ENCODE data around the gene RAX2.
"Not testable (repeated sequence)": the region's sequence is repeated elsewhere in the genome, so short reads cannot be mapped to it uniquely, and the experiment has no call there.

The RAX2 gene

DNA sequence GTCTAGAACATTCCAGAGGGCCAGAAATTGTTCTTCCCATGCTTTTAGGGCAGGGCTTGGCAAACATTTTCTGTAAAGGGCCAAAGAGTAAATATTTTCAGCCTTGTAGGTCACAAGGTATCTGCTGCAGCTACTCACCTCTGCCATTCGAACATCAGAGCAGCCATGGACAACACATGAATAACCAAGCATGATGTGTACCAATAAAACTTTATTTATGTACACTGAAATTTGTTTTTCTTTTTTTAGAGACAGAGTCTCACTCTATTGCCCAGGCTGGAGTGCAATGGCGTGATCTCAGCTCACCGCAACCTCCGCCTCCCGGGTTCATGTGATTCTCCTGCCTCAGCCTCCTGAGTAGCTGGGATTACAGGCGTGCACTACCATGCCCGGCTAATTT is 14.3 kb downstream of the RAX2 start:
- DNase-seq = not testable (repeated sequence)

DNA sequence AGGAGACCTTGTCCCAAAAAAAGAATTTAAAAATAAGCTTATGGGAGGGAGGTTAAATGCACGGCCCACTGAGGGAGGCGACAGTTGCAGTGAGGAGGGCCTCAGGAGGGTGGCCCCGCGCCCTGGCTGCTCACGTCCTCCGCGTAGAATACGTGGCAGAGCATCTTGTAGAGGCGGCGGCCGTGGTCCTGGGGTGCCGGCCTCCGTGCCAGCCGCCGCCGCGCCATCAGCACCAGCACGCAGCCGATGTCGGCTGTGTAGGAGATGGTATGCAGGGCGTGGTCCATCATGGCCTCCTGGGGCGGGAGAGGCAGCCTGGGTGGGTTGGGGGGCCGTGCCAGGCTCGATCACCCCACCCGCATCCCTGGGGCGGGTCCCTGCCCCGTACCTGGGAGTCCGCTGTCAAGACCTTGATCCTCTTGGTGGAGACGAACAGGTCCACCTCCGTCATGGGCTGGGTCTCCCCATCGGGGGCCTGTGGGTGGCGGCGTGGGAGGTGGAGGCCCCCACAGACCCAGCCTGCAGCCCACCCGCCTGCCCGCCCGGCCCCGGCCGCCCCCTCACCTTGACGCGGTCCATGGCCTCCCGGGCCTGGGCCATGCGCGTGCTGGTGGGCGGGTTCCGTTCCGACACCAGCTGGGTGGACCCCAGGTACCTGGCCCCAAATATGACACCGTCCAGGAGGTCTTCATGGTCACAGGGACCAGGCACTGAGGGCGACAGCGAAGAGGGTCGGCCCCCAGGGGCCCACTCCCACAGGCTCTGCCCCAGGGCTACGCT is 18.2 kb downstream of the RAX2 start:
- no peak for DNase-seq

DNA sequence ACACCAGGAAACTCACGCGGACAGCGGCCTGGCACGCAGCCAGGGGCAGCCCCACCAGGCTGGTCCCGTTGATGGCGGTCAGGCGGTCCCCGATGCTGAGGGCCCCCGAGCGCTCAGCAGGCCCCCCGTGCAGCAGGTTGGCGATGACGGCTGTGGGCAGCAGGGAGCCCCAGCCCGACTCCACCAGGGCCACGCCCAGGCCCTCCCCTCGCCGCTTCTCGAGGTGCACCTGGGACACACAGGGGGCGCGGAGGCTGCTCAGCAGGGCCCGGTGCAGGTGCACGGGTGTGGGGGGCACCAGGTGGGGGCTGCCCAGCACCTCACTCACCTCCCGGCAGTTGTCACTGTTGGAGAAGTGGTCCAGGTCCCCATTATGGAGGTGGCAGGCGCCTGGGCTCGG is 19.5 kb downstream of the RAX2 start:
- no peak for DNase-seq

DNA sequence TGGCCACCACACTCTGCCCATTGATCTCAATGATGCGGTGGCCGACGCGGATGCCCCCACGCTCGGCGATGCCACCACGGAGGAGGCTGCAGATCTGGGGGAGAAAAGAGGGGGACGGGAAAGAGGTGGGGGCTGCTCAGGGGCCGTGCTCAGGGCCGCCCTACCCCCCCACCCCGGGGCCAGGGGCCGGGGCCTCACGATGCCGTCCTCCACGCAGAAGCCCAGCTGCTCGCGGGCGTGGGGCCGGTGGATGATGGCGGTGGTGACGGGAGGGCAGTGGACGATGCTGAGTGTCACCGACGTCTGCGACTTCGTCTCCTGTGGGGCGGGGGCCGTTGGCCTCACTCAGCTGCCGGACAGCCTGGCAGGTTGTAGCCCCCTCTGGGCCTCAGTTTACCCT is 20.8 kb downstream of the RAX2 start:
- DNase-seq = no peak

DNA sequence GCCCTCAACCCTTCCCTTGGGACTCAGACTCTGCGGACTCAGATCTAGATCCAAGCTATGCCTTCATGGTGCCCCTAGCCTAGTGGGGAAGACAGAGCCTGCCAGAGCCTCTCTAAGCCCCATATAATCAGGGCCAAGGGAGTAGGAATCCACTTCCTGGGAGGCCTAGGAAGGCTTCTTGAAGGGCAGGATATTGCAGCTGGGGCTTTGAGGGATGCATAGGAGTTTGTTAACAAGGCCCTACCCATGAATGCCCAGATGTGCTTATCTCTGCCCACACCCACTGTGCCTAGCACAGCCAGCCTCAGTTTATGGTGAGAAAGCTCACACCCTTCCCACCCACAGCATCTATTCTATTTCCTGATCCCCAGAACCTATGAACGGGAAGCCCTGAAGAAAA is 21.8 kb downstream of the RAX2 start:
- DNase-seq = no peak

DNA sequence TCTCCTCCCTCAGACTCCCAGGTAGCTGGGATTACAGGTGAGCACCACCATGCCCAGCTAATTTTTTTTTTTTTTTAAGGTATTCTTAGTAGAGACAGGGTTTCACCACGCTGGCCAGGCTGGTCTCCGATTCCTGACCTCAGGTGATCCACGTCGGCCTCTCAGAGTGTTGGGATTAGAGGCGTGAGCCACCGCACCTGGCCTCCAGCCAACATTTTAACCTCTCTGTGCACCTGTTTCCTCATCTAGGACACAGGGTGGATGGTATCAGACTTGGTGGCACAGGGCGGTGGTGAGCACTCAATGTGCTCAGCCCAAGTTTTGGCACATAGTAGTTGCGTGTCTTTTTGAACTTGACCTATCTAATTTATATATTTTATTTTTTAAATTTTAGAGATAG is 23.1 kb downstream of the RAX2 start:
- DNase-seq = no peak

DNA sequence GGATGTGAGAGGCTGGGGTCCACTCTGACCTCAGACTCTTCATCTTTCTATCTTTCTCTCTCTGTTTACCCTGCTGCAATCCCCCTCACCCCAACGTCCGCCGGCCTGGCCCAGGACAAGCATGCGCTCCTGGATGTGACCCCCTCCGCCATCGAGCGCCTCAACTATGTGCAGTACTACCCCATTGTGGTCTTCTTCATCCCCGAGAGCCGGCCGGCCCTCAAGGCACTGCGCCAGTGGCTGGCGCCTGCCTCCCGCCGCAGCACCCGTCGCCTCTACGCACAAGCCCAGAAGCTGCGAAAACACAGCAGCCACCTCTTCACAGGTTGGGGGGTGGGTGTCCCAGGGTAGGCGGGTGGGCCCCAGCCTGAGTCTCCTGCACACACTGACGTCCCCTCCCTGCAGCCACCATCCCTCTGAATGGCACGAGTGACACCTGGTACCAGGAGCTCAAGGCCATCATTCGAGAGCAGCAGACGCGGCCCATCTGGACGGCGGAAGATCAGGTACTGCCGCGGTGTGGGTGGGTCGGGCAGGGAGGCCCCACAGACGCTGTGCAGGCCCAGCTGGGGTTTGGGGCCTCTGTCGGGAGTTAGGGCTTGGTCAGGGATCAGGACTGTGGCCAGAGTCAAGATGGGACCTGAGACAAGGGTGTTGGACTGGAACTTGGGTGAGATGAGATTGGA is 25.5 kb downstream of the RAX2 start:
- no peak for DNase-seq

DNA sequence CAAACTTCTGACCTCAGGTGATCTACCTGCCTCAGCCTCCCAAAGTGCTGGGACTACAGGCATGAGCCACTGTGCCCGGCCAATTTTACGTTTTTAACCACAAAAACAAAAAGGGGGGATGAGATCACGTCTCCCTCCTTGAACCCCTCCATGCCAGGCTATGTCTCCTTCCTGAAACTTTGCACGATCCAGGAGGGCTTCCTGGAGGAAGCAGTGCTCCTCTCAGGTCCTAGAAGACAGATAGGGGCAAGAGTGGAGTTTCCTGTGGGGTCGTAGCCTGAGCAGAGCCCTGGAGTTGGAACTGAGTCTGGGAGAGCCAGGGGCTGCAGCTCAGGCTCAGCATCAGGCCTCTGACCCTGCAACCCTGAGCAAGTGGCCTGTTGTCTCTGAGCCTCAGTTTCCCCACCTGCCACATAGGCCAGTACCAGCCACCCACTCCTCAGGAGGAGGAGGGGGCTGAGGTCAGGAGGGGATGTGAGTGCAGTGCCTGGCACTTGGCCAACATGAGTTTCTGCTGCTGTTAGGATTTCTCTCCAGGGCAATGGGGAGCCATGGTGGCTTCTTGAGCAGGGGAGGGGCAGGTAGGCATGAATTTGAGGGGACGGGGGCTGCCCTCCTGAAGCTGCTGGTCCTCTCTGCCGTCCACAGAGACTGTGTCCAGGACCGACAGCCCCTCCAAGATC is 26.5 kb downstream of the RAX2 start:
- no peak for DNase-seq

DNA sequence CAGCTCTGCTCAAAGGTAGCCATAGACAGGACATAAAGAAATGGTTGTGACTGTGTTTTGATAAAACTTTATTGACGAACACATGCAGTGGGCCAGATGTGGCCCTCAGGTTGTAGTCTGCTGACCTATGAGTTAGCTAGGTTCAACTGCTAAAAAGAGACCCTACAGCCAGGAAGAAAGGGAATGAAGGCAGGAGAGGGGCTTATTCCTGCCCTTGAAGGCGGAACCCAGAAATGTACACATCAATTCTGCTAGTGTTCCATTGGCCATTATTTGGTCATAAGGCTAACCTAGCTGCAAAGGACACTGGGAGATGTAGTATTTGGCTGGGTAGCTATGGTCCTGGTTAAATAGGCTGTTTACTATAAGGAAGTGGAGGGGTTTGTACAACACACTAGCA is 28.5 kb downstream of the RAX2 start:
- DNase-seq = no peak

DNA sequence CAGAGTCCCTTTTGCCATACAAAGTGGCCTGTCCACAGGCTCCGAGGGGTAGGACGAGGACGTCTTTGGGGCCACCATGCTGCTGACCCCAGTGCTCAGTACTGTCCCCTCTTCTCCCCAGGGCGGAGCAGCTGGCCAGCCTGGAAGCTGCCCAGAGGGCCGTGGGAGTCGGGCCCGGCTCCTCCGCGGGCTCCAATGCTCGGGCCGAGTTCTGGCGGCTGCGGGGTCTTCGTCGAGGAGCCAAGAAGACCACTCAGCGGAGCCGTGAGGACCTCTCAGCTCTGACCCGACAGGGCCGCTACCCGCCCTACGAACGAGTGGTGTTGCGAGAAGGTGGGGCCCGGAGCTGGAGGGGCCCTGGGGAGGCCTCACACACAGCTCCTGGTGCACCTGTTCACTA is 31.6 kb downstream of the RAX2 start:
- DNase-seq = no peak

DNA sequence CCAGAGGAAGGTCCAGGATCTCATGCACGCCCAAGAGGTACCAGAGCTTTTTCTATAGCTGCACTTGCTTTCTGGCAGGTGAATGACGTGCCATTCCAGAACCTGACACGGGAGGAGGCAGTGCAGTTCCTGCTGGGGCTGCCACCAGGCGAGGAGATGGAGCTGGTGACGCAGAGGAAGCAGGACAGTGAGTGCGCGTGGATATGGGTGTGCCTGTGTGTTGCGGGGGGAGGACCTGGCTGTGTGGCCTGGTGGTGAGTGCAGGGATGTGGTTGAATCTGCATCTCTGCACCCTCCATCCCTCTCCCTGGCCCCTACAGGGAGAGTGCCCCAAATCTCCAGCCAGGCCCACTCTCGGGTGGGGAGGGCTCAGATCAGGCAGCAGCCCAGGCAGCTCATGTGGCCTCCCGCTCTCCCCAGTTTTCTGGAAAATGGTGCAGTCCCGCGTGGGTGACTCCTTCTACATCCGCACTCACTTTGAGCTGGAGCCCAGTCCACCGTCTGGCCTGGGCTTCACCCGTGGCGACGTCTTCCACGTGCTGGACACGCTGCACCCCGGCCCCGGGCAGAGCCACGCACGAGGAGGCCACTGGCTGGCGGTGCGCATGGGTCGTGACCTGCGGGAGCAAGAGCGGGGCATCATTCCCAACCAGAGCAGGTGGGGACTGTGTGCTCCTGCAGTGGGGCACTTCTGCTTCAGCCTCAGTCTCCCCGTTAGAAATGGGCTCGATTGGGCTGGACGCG is 33.4 kb downstream of the RAX2 start:
- no peak for DNase-seq

DNA sequence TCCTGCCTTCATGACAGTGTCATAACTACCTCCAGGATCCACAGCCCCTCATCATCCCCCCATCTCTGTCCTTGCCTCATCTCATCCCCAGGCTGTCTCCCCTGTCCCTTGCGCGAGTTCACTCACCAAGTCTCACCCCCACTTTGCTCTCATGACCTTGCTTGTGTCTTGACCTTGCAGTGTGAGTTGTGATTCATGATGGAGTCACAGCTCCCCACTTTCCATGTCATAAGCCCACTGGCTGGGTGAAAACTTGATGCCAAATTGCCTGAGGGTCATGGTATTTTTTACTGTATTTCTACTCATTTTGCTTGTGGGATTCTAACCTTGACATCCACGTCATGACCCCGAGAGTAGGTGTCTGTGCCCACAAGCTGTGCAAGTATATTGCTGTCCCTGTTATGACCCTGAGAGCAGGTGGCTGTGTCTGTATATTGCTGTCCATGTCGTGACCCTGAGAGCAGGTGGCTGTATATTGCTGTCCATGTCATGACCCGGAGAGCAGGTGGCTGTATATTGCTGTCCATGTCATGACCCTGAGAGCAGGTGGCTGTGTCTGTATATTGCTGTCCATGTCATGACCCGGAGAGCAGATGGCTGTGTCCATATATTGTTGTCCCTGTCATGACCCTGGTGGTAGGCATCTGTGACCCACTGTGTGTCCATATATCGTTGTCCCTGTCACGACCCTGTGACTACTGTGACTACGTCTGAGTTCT is 34.4 kb downstream of the RAX2 start:
- DNase-seq = no peak

DNA sequence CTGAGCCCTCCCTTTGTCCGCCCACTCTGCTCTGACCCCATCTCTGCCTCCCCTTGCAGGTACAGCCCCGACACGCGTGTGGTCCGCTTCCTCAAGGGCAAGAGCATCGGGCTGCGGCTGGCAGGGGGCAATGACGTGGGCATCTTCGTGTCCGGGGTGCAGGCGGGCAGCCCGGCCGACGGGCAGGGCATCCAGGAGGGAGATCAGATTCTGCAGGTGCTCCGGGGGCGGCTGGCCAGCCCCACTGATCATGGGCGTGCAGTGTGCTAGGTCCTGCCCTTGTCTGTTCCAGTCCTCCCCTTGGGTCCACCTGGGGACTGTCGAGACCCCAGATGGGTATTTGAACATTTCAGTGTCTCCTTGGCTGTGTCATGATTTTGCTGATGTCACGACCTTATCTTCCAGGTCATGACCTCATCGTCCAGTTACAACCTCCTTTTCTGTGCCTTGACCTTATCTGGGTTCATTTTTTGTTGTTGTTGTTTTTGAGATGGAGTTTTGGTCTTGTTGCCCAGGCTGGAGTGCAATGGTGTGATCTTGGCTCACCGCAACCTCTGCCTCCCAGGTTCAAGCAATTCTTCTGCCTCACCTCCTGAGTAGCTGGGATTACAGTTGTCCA is 35.8 kb downstream of the RAX2 start:
- DNase-seq = no peak

DNA sequence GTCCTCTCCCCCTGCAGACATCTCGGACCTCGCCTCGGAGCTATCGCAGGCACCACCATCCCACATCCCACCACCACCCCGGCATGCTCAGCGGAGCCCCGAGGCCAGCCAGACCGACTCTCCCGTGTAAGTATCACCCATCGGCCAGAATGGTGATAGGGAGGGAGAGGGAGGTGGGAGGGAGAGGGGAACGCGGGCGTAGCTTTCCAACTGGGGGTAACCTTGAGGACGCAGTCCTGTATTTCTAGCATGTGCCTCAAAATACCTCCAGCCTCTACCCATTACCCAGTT is 37.8 kb downstream of the RAX2 start:
- no peak for DNase-seq

DNA sequence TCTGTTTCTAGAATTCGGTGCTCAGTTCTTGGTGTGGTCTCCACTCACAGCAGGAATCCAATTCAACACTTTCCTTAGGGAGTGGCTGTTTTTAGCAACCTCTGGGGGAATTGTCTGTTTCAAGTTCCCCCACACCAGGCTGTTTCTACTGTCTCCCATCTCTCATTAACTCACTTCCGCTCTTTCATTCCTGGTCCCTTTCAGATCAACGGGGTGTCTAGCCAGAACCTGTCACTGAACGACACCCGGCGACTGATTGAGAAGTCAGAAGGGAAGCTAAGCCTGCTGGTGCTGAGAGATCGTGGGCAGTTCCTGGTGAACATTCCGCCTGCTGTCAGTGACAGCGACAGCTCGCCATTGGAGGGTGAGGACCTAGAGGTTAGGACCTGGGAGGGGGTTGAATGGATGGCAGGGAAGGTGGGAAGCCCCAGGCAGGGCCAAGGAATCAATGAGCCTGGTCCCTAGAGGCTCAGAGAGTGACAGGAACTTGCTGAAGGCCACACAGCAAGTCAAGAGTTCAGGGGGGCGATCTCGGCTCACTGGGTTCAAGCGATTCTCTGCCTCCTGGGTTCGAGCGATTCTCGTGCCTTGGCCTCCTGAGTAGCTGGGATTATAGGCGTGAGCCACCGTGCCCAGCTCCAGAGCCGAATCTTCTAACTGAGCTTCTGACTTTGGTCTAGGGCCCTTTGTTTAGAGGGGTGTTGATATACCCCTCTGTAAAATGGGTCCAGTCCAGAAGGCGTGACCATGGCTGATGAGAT is 38.3 kb downstream of the RAX2 start:
- DNase-seq = no peak

DNA sequence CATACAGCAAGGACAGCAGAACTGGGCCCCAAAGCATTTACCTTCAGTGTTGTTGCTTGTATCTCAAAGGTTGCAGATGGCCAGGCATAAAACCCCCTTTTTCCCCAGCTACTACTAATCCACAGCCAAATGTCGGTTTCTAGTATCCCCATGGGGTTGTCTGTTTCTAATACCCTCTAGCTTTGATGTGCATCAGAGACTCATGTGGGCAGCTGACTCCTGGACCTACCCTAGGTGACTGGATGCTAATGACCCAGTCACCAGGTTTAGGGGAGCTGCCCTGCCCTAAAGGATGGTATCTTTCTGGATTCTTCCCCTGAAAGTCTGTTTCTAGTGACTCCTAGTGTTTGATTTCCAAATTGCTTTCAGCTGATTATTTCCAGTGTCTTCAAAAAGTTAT is 39.9 kb downstream of the RAX2 start:
- DNase-seq = no peak

DNA sequence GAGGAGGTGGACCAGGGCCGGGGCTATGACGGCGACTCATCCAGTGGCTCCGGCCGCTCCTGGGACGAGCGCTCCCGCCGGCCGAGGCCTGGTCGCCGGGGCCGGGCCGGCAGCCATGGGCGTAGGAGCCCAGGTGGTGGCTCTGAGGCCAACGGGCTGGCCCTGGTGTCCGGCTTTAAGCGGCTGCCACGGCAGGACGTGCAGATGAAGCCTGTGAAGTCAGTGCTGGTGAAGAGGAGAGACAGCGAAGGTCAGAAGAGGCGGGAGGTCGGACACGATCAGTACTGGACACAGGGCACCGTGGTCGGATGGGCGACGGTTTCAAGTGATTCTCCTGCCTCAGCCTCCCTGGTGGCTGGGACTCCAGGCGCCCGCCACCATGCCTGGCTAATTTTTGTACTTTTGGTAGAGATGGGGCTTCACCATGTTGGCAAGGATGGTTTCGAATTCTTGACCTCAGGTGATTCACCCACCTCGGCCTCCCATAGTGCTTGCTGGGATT is 41.5 kb downstream of the RAX2 start:
- no peak for DNase-seq

DNA sequence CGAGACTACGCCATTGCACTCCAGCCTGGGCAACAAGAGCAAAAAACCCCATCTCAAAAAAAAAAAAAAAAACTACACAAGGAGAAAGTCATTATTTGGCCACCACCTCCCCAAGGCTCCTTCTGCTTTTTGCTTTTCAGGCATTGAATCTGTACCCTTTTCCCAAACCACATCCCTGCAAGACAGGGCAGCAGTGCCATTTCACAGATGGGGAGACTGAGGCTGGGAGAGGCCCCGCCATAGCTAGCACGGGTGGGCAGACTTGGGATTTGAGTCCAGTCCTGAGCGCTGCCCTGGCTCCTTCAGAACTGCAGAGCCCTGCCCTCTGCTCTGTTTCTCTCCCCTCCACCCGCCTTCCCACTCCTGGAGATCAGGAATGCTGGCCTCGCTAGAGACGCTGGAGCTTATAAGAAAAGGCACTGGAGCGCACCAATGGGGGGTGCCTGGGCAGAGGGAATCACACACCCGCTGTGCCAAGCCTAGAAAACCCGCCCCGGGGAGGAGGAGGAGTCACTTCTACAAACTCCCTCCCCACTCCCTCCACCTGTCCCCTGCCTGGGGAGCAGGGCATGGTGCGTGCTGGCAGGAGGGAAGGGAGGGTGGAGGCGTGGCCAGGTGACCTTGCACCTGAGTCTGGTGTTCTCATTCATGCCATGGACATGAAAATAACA is 46.3 kb downstream of the RAX2 start:
- DNase-seq = peak; percentile 78

DNA sequence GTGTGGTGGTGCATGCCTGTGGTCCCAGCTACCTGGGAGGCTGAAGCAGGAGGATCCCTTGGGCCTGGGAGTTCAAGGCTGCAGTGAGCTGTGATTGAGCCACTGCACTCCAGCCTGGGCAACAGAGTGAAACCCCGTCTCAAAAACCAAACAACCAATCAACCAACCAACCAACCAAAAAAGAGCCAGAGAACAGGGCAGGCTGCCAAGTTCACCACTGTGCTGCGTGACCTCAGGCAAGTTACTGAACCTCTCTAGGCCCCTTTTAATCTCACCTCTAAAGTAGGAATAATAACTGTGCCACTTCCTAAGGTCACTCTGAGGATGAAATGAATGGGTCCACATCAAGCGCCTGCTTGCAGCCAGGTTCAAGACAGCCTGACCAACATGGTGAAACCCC is 46.9 kb downstream of the RAX2 start:
- no peak for DNase-seq

DNA sequence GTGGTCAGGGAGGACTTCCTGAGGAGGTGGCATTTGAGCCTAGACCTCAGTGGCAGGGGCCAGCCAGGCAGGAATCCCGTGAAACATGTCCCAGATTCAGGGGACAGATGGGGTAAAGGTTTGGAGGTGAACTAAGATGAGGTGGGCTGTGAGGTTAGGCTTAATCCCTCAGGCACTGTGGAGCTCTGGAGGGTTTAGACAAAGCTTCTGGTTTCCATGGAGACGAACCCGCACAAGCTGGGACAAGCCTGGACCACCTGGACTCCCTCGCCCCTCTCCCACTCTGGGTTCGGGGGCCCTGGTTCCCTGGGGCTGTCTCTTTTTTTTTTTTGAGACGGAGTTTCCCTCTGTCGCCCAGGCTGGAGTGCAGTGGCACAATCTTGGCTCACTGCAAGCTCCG is 48.1 kb downstream of the RAX2 start:
- DNase-seq = no peak

DNA sequence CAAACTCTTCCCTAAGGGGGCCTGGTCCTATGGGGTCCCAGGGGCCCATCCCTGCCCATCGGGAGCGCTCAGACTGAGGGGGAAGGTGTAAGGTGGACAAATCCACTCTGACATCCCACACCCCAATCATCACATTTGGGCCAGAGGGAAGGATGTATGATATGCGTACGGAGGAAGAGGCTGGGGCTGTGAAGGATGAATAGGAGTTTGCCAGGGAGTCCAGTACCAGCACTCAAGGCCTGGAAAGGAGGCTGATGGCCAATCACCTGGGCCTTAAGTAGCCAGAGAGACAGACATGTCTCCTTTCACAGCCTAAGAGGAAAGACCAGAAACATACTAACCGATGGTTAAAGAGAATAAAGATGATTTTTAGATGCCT is 48.9 kb downstream of the RAX2 start:
- DNase-seq = no peak
